Esophagus muscularis mucosa (tissue), 4 donors: ENCODE data around the gene MANBA.

ENCODE experiments used
- CTCF ChIP-seq, 3 experiments: fragments of 200-600 bp in 2 of 3; fragments of 450-650 bp in 1 of 3; sonication (generic) in 2 of 3; IDR thresholded peaks; one replicate each; pipeline ENCODE4 v1.5.1; 2017 to 2019; ENCODE audit warnings: antibody characterized with exemption in 3 of 3, mild to moderate bottlenecking in 2 of 3, moderate library complexity in 1 of 3
- EP300 ChIP-seq: sonication (generic); formaldehyde crosslinking; IDR thresholded peaks from one replicate; pipeline ENCODE4 v1.6.1; 2017; ENCODE audit warnings: antibody characterized with exemption
- POLR2A ChIP-seq: fragments of 450-650 bp; IDR thresholded peaks from one replicate; pipeline ENCODE4 v1.6.1; 2017; ENCODE audit warnings: antibody characterized with exemption, moderate library complexity, mild to moderate bottlenecking, low read depth
- POLR2AphosphoS5 ChIP-seq, 2 donors: sonication (generic); formaldehyde crosslinking; IDR thresholded peaks; one replicate each; pipeline ENCODE4 v1.6.1; 2017; ENCODE audit warnings: antibody characterized with exemption in 2 of 2

DNA sequence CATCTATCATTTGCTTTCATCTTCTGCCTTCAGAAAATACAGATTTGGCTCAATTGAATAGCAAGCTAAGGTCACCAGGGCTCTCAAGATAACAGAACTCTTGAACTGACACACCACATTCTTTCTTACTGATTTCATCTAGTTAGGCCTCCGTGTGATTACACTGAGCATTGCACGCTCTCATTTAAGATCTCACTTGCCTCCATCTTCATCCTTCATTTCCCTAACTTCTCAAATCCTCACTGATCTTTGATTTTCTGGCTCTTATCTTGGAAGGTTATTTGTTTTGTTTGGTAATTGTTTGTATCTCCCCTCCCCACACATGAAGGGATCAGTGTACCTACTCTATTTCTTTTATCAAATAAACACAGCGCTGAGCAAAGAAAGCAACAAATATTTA lies 47.7 kb downstream of the MANBA start:
- TF ChIP-seq CTCF (IDR thresholded peaks at IDR 0.05) (no peak), POLR2A (no peak), EP300 (no peak), POLR2AphosphoS5 (IDR thresholded peaks at IDR 0.05) (no peak)
